HepG2 (cell line): ENCODE measurements around the gene DSTN. TPM values are rescaled to one million over a fixed set of nuclear protein-coding genes. Genes with fewer than 3 reads are reported as not detected.
A peak's percentile ranks its signal among the peaks of the same experiment; 100 is the strongest.

Source experiments
- AGO1 ChIP-seq: fragments of 200-400 bp; formaldehyde crosslinking; IDR thresholded peaks from 2 replicates; pipeline ENCODE4 v1.6.1; 2017; ENCODE audit warnings: mild to moderate bottlenecking, low read depth, low read length, moderate library complexity; ENCODE audit not compliant: poor library complexity, severe bottlenecking
- ARNT2 ChIP-seq: sonication (generic); formaldehyde crosslinking; IDR thresholded peaks from 2 replicates; pipeline ENCODE4 v1.8.0; 2022; ENCODE audit warnings: mild to moderate bottlenecking, low read depth, missing genetic modification reagents, moderate library complexity
- DNMT1 ChIP-seq: sonication (generic); formaldehyde crosslinking; IDR thresholded peaks from 2 replicates; pipeline ENCODE4 v1.5.1; 2020; ENCODE audit warnings: mild to moderate bottlenecking, missing genetic modification reagents
- HNRNPLL ChIP-seq: fragments of 200-400 bp; formaldehyde crosslinking; IDR thresholded peaks from 2 replicates; pipeline ENCODE4 v1.6.1; 2017; ENCODE audit warnings: mild to moderate bottlenecking, low read depth, low read length; ENCODE audit not compliant: poor library complexity, severe bottlenecking
- MAFG ChIP-seq: sonication (generic); formaldehyde crosslinking; IDR thresholded peaks from 2 replicates; pipeline ENCODE4 v1.5.1; 2020; ENCODE audit warnings: mild to moderate bottlenecking, missing genetic modification reagents
- MEF2D ChIP-seq: sonication (generic); formaldehyde crosslinking; IDR thresholded peaks from 2 replicates; pipeline ENCODE4 v1.5.1; 2020; ENCODE audit warnings: mild to moderate bottlenecking, missing genetic modification reagents
- POLR2AphosphoS2 ChIP-seq: IDR thresholded peaks from 2 replicates; pipeline ENCODE4 v1.6.1; 2011; ENCODE audit warnings: low read depth, low read length, improper control_type of control experiment
- RBM39 ChIP-seq: fragments of 200-400 bp; formaldehyde crosslinking; IDR thresholded peaks from one replicate; pipeline ENCODE4 v1.6.1; 2018; ENCODE audit warnings: antibody characterized with exemption, mild to moderate bottlenecking, low read depth, low read length; ENCODE audit not compliant: poor library complexity, severe bottlenecking
- SMARCC2 ChIP-seq: fragments of 450-650 bp; IDR thresholded peaks from 2 replicates; pipeline ENCODE4 v1.6.1; 2017; ENCODE audit warnings: antibody characterized with exemption, mild to moderate bottlenecking
- ZHX2 ChIP-seq, 2 experiments: sonication (generic) in 1 of 2; formaldehyde crosslinking in 1 of 2; IDR thresholded peaks; 2 replicates each; pipeline versions ENCODE4 v1.6.1 to v1.9.0; 2014 to 2022; ENCODE audit warnings: antibody characterized with exemption in 1 of 2, borderline replicate concordance in 1 of 2, inconsistent platforms in 1 of 2, low read depth in 1 of 2, missing genetic modification reagents in 1 of 2
- ZNF660 ChIP-seq: sonication (generic); formaldehyde crosslinking; IDR thresholded peaks from 2 replicates; pipeline ENCODE4 v1.5.1; 2020; ENCODE audit warnings: mild to moderate bottlenecking, low read depth, missing genetic modification reagents, borderline replicate concordance
- polyA plus RNA-seq, 8 experiments: library from polyadenylated mRNA; depleted of rRNA in 3 of 8; stranded (reverse) in 7 of 8; unstranded in 1 of 8; fragments of >200 nt; fragmentation: Illumina TruSeq in 4 of 8; extraction: Trizol in 4 of 8; gene quantifications; 2 replicates each; pipeline versions ENCODE4 v1.2.1 to v1.2.3, GENCODE V29; 2011 to 2016; ENCODE audit warnings: low read depth in 4 of 8, missing spikeins in 1 of 8, mixed read lengths in 1 of 8; ENCODE audit not compliant: insufficient read depth in 1 of 8
- total RNA-seq, 5 experiments: library from RNA; depleted of rRNA; stranded (reverse); fragments of >200 nt; fragmentation: Illumina TruSeq; extraction: Trizol; gene quantifications; 2 replicates each; pipeline ENCODE4 v1.2.3, GENCODE V29; 2016; ENCODE audit warnings: low read depth in 1 of 5

Gene DSTN
- total and polyA plus RNA-seq, 2 of the 13 experiments (the other 11 are each of a cell fraction or from before 2014, with no cell fraction given), result 27.6 to 106 TPM

DNA sequence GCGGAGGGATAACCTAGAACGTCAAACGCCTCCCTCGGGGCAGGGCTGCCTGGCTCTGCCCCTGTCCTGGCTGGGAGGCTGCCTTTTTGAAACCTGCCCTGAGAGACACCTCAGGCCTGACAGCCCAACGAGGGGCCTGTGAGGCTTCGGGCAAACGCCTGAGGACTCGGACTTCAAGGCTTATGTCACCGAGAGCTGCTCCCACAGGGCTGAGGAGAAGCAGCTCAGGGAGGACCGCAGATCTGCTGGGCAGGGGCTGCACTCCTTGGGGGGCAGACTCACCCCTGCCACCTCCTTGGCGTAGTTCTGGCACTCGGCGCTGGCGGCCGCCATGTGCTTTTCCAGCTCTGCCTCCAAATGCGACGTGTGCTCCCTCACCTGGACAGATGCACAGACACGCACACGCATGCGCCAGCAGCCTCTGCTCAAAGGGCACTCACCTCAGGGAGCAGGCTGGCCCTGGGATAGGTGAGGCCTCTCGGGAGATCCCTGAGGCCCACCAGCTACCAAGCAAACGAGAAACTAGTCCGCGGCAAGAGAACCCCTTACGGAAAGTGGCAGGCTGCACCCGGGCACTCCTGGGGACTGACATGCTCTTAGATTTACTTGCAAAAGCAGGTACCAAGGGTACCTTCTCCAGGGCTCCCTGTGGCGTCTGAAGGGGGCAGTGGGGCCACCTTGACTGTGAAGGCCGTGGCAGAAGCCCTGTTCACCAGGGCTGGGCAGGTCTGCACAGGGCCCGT, 49.6 kb downstream of the DSTN start (continued):
- TF ChIP-seq ZHX2 (IDR thresholded peaks at IDR 0.05; ENCODE audit: low read depth), result no peak
- 0 out of 2 replicates have a peak, but pooled peaks have one; percentile 35 for TF ChIP-seq ZHX2 (CRISPR knock-in tag; IDR thresholded peaks at IDR 0.05; ENCODE audit: borderline replicate concordance)
- peak; percentile 44 for TF ChIP-seq RBM39
- no peak for TF ChIP-seq SMARCC2
- TF ChIP-seq POLR2AphosphoS2, result 0 out of 2 replicates have a peak, but pooled peaks have one; percentile 22
- TF ChIP-seq ZNF660 (CRISPR knock-in tag), result 0 out of 2 replicates have a peak, but pooled peaks have one; percentile 35
- TF ChIP-seq MEF2D (CRISPR knock-in tag), result no peak
- TF ChIP-seq ARNT2 (CRISPR knock-in tag), result no peak
- TF ChIP-seq HNRNPLL, result peak; percentile 41
- peak; percentile 61 for TF ChIP-seq AGO1
- 0 out of 2 replicates have a peak, but pooled peaks have one; percentile 13 for TF ChIP-seq DNMT1 (CRISPR knock-in tag)
- no peak for TF ChIP-seq MAFG (CRISPR knock-in tag)
